HG03045 (cell line): ENCODE measurements around the gene PITPNC1.
"Not testable (repeated sequence)": the region's sequence is repeated elsewhere in the genome, so short reads cannot be mapped to it uniquely, and the experiment has no call there.

Experiments used
- ATAC-seq: cut with Tn5 transposase; IDR thresholded peaks from one replicate; pipeline ENCODE4 v1.9.1; 2021; ENCODE audit warnings: mild to moderate bottlenecking, moderate library complexity; ENCODE audit not compliant: unreplicated experiment

The PITPNC1 gene

GRCh38 chr17:67480959-67481358 is 103.9 kb downstream of the PITPNC1 start:
- ATAC-seq, result not testable (repeated sequence)

DNA sequence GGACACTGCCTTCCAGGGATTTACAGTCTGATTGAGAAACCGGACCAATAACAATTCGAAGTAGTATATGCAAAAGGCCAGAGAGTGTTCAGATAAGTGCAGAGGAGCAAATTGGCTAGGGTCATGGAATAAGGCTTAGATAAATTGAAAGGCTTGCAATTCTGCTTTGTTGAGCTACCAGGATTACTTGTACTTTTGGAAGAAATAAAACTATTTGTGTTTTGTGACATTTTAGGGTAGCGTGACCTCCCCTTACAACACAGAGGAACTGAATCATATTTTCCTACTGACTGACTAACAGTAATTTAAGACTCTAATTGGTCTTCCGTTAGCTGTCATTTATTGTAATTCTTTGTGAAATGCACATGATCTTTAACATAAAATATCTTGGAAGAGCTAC is 104.7 kb downstream of the PITPNC1 start:
- ATAC-seq, result no peak

- no peak for ATAC-seq
These were observed 105.7 kb downstream of the PITPNC1 start for GRCh38 chr17:67482764-67483163.

DNA sequence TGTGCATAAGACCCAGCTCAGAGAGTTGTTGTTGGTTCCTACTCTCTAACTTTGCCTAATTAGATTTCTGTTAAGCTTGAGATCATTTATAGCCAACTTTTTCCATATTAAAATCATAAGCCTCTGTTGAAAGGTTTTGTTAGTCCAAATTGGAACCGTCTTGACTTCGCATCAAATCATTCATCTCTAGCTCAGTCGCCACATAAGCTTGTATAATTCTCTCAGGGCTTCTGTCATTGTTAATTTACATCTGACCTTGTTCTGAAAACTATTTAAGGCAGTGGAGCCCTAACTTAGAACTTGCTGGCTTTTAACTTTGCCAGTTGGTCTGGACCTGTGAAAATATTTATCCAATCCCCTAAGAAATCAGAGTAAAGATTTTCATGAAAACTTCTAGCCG is 107.2 kb downstream of the PITPNC1 start:
- no peak for ATAC-seq

GRCh38 chr17:67485666-67486065 is 108.6 kb downstream of the PITPNC1 start:
- ATAC-seq, result no peak

DNA sequence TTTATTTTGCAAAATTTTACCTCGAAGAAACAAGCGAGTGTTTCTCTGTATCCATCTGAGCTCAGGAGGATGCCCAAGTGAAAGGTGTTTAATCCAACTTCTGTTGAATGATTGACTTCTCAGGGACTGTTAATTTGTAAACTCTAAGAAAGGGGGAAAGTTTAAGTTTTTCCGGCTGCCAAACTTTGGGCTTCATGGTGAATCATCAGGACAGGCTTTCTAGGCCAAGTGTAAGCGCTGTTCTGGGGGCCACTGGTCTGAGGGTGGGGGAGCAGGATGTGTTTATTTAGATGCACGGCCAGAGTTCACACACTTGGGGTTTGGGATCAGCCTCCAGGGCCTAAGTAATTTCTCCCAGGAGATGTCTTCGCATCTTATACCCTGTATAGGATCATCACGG is 110.4 kb downstream of the PITPNC1 start:
- ATAC-seq, result no peak

- no peak for ATAC-seq
These were observed 111.1 kb downstream of the PITPNC1 start for GRCh38 chr17:67488161-67488560.

- ATAC-seq, result no peak
These were observed 111.7 kb downstream of the PITPNC1 start for GRCh38 chr17:67488768-67489167.

GRCh38 chr17:67489273-67489672 is 112.2 kb downstream of the PITPNC1 start:
- ATAC-seq, result no peak

- ATAC-seq, result no peak
These were observed 113.4 kb downstream of the PITPNC1 start for GRCh38 chr17:67490471-67490870.

DNA sequence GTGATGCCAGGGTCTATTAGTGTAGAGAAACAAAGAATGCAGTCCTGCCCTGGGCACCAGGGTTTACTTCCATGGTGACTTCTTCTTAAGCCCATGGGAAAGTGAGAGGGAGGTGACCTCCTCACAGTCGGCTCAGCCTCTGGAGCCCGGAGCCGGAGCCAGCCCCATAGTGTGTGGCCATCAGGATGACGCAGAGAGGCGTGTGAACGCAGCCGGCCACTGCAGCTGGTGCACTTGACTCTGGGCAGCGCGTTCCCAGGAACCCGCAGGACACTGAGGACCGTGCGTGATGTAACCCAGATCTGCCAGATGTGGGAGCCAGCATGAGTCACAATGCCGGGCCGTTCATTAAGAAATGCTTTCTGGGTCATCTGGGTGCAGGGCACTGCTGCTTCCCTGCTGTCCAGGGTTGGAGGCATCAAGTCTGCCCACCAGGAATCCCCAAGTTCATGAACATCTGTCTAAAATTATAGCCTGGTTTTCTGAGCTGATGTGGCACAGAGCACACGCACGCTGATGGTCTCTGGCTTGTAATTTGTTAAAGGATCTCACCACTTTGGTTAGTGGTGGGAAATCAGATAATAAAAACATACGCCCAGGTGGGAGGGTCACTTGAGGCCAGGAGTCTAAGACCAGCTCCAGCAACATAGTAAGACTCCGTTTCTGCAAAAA is 114.1 kb downstream of the PITPNC1 start:
- ATAC-seq, result no peak

- no peak for ATAC-seq
These were observed 114.6 kb downstream of the PITPNC1 start for GRCh38 chr17:67491681-67492024.

GRCh38 chr17:67492251-67492740 is 115.2 kb downstream of the PITPNC1 start:
- ATAC-seq, result no peak

GRCh38 chr17:67492824-67493517 is 115.9 kb downstream of the PITPNC1 start:
- no peak for ATAC-seq

DNA sequence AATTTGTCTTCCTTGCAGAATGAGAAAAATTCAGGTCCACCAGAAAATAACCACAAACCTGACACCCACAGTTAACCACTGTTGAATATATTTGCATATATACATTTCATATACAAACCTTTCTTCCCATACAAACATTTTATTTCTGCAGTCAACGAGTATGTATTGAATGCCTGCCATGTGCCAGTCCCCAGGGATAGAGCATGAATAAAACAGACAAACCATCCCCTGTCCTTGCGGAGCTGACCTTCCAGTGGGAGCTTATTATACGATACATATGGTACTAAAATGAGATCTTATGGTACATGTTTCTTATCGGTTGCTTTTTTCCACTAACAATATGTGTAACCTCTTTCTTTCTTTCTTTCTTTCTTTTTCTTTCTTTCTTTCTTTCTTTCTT is 116.7 kb downstream of the PITPNC1 start:
- no peak for ATAC-seq

DNA sequence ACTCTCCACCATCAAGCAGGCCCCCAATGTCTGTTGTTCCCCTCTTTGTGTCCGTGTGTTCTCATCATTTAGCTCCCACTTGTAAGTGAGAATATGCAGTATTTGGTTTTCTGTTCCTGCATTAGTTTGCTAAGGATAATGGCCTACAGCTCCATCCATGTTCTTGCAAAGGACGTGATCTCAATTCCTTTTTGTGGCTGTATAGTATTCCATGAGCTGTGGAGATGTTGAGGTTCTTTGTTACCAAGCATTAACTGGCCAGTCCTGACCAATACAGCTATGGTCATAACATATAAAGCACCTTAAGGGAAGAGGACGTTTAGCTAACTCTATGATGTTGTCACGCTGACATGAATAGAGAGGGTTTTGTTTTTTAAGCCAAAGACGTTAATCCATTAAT is 118.5 kb downstream of the PITPNC1 start:
- not testable (repeated sequence) for ATAC-seq

DNA sequence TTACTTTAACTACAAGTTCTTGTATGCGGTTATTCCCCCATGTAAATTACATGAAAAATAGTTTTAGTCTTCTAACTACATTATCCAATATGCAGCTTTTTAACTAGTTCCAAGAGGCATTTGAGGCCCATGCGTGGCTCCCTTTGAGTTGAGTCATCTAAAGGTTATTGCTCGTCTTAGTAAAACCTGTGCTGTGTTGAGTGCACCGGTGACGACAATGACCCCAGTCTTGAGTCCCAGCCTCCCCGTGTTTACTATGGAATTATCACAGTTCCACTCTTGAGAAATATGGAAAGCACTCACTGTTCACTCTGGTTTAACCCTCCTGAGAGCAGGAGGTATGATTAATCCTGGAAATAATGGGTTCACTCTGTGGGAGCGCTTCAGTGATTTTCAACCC is 119.2 kb downstream of the PITPNC1 start:
- no peak for ATAC-seq

- no peak for ATAC-seq
These were observed 122.6 kb downstream of the PITPNC1 start for GRCh38 chr17:67499685-67500084.

DNA sequence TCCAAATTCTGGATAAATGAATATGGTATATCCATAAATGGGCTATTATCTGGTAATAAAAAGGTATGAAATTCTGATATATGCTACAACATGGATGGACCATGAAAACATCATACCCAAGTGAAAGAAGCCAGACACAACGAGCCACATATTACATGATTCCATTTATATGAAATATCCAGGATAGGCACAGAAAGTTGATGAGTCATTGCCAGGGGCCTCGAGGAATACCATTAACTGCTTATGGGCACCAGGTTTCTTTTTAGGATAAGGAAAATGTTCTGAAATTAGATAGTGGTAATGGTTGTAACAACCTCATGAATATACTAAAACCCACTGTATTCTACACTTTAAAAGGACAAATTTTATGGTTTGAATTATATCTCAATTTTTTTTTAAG is 123.2 kb downstream of the PITPNC1 start:
- no peak for ATAC-seq

DNA sequence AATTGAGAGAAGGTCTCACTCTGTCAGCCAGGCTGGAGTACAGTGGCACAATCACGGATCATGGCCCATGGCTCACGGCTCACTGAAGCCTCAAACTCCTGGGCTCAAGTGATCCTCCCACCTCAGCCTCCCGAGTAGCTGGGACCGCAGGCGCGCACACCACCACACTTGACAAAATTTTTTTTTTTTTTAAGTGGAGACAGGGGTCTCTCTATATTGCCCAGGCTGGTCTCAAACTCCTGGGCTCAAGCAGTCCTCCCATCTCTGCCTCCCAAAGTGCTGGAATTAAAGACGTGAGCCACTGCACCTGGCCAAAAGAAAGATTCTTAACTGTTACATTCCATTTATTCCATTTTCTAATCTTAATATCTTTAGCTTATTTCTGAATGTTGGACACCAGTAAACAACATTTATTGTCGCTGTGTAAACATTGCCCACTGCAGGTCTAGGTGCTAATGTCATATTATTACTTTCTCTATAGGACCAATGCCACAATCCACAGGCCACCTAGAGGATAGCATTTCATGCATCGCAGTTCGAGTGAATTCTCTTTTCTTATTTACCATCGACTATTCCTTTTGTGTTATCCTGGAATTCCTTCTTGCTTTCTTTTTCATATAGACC is 123.7 kb downstream of the PITPNC1 start:
- no peak for ATAC-seq

- no peak for ATAC-seq
These were observed 125.1 kb downstream of the PITPNC1 start for GRCh38 chr17:67502151-67502550.

DNA sequence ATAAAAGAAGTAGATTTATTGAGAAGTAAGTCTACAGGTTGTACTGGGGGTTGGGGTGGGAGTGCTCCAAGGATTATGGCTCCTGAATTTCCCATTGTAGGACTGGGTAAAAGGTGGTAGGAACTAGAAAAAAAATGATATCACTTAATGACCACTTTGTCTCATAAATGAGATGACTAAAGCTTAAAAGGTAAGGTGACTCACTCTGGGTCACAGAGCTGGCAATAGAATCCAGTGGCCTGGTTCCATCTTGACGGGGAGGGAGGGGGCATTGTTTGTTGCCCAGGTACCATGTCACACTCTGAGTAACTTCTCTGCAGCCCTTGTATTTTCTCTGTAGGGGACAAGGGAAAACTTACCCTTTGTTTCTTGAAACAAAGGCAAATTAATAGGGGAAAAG is 126.1 kb downstream of the PITPNC1 start:
- ATAC-seq, result no peak
